Hepatocyte (in vitro differentiated cells): Measurements from ENCODE around the gene WDR88.

ENCODE experiments used
- EZH2 ChIP-seq: fragments of 200-600 bp; sonication (generic); IDR thresholded peaks from 2 replicates; pipeline ENCODE4 v1.6.1; 2016; ENCODE audit warnings: antibody characterized with exemption, mild to moderate bottlenecking, borderline replicate concordance
- EZH2phosphoT487 ChIP-seq: fragments of 200-600 bp; sonication (generic); IDR thresholded peaks from one replicate; pipeline ENCODE4 v1.6.1; 2018; ENCODE audit warnings: antibody characterized with exemption, mild to moderate bottlenecking, low read depth, moderate library complexity; ENCODE audit not compliant: unreplicated experiment, severe bottlenecking
- TF ChIP-seq, protein P1 (sequence below): fragments of 200-600 bp; sonication (generic); IDR thresholded peaks from 2 replicates; pipeline ENCODE4 v1.5.1; 2016; ENCODE audit warnings: antibody characterized with exemption, mild to moderate bottlenecking; ENCODE audit not compliant: poor library complexity

DNA sequence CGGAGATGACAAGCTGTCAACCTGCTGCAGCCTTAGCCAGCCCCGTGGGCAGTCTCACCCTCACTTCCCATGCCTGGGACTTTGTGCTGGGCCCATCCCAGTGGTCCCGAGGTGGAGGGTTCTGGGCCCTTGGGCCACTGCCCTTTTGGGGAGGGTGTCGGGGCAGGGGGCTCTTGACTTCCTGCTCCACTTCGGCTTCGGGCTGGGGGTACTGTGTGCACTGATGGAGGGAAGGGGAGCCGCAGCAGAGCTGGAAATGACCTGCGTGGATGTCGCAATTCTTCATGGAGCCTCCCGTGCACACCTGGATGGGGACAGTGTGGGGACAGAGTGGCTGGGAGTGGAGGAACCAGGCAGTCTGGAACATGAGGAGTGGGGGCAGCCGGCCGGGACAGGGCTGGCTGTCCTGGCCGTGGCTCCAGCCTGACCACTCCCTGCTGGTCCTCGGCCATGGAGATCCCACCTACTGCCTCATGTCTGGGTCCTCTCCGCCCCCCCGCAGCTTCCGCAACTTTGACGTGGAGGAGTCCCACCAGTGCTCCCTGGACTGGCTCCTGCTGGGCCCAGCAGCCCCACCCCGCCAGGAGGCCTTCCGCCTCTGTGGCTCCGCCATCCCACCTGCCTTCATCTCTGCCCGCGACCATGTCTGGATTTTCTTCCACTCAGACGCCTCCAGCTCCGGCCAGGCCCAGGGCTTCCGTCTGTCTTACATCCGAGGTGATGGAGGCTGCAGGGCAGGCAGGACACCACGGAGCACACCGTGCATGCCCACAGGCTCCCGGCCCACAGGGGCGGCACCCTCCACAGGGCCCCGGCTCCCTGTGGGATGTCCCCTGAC, 72.4 kb downstream of the WDR88 start:
- TF ChIP-seq, protein P1, sequence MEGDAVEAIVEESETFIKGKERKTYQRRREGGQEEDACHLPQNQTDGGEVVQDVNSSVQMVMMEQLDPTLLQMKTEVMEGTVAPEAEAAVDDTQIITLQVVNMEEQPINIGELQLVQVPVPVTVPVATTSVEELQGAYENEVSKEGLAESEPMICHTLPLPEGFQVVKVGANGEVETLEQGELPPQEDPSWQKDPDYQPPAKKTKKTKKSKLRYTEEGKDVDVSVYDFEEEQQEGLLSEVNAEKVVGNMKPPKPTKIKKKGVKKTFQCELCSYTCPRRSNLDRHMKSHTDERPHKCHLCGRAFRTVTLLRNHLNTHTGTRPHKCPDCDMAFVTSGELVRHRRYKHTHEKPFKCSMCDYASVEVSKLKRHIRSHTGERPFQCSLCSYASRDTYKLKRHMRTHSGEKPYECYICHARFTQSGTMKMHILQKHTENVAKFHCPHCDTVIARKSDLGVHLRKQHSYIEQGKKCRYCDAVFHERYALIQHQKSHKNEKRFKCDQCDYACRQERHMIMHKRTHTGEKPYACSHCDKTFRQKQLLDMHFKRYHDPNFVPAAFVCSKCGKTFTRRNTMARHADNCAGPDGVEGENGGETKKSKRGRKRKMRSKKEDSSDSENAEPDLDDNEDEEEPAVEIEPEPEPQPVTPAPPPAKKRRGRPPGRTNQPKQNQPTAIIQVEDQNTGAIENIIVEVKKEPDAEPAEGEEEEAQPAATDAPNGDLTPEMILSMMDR, result no peak
- no peak for TF ChIP-seq EZH2
- TF ChIP-seq EZH2phosphoT487, result no peak
